GM21717 (cell line): ENCODE measurements around the gene DCHS1.

ENCODE experiments used
- ATAC-seq: cut with Tn5 transposase; IDR thresholded peaks from one replicate; pipeline ENCODE4 v1.9.1; 2021; ENCODE audit warnings: mild to moderate bottlenecking, moderate library complexity; ENCODE audit not compliant: unreplicated experiment

DCHS1 gene

DNA sequence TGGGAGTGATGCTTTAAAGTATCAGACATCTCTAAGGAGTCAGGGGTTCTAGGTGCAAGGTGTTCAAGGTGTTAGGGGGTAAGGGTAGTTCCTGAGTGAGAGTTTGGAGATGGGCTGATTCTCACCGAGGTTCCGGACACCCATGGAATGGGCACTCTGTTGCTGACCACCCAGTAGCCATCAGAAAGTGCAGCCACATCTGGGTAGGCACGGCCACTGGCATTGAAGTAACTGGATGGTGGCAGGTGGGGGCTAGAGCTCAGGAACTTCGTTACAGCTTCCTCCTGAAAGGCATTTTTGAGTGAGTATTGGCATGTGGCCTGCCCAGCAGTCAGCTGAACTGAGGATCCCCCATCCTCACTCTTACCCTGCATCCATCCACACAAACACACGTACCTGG is 40.6 kb downstream of the DCHS1 start:
- ATAC-seq: no peak

DNA sequence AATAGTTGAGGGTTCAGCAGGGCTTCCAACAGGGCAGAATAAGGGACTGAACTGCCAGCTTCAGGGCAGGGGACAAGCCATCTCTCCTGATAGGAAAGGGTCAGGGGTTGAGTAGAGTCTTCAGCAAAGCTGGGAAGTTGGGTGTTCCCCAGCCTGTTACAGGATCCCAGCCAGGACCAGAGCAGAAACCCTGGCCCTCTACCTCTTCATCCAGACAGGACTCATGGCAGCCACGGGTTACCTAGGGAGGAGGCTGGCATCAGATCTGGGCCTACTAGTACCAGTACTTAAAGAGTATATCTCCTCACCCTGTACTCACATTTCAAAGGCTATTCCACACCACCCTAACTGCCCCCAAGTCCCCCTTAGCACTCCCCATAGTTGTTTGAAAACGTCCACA is 41.2 kb downstream of the DCHS1 start:
- no peak for ATAC-seq

DNA sequence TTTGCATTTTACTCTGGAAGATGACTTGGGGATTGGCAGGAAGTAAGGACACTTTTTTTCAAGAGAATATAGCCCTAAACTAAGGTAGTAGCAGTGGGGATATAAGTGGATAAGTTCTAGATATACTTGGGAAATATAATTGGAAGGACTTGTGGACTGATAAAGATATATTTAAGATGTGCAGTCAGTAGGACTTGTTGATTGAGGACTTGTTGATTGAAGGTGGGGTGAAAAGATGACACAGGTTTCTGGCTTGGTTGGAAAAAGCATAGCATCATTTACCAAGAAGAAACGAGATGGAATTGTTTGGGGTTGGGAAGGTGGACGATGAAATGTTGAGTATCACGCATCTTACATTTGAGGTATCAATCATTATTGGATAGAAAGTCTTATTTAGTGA is 42.1 kb downstream of the DCHS1 start:
- ATAC-seq: no peak

DNA sequence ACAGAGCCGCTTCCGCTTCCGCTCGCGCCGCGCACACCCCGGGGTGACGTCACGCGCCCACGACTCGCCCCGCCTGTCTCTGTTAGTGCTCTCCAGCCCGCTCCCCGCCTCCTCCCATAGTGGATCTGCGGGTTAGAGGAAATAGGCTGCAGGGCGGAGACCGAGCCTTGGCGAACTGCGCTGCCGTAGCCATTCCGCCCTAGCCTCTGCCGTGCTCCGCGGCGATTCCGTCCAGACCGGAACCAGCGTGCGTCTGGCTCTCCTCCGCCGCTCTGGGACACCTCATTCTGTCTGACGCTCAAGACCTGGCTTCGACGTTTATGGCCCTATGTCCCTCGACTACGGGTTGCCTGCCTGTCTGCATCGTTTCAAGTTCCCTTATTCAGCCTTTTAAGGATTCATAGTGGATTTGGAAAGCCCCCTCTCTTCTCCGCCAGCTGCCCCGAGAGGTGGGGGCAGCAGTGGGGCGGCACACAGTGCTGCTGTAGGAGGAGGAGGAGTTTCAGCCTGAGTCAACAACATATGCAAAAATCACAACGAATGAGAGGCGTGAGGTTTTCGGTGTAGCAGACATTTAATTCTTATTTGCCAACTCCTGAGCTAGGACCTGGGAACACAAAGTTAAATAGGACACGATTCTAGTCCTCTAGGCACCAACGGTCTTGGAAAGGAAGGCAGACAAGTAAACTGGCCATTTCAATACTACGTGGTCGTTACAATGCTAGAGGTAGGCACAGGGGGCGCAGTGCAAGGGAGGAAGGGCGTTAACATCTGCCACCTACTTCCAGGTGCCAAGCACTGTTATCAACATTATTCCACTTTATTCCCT is 43.2 kb downstream of the DCHS1 start, which contains the start of gene TAF10:
Gene TAF10, minus strand, starts transcription at position 4 of the 829 bp plus-strand sequence. CDS start 27 bp downstream, outside the sequence.
- peak; percentile 88 for ATAC-seq

DNA sequence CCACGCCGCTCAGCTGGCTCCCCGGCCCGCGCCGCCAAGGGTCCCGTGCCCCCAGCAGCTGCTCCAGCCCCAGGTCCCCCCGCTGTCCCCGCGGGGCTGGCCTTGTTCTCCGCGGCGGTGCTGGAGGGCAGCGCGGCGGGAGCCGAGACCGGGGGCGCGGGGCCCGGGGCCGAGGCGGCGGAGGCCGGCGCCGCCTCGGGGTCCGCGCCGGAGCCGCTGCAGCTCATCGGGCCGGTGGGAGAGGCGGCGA is 43.7 kb downstream of the DCHS1 start:
- peak; percentile 8 for ATAC-seq

DNA sequence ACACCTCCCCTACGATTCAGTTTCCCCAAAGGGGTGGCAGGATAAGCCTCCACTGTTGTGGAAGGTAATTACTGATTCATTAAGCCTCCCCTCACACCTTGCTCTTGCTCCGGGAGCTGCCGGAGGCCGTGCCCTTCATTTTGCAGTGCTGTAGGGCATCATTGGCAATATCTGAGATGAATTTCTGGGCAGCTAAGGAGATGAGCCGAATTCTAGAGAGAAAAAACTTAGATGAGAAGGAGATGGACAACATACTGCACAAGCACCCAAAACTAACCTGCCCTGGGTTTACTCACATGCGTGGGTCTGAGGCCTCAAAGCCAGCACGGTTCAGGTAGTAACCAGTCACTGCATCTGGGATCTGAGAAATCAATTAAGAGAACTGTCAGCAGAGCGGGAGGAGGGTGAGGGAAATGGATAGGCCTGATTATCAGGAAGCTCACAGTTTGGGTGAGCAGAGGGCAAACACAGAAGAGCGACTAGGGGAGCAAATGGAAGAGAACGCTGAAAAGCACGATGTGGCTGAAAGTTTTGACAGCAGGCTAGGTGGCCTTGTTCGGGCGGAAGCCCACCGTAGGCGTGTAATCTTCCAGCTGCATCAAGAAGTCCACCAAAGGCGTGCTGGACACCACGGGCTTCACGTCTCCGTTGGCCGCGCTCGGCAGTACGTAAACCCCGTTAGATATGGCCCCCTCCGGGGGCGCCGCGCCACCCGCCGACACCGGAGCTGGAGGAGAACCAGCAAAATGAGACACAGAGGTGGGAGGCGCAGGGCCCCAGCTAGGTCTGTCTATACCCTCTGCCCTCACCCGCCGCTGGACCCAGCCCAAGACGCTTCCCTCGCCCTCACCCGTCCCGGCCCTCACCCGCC is 44.3 kb downstream of the DCHS1 start:
- ATAC-seq: no peak

DNA sequence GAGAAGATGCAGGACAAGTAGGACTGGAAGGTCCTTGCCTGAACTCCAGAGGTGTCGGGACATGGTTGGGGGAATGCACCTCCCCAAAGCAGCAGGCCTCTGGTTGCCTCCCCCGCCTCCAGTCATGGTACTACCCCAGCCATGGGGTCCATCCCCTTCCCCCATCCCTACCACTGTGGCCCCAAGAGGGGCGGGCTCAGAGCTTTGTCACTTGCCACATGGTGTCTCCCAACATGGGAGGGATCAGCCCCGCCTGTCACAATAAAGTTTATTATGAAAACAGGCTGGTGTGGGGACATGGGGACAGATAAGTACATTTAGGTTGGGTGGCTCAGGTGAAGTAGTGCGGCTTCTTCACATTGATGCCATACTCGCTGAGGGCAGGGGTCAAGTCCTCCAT is 45.0 kb downstream of the DCHS1 start:
- no peak for ATAC-seq

DNA sequence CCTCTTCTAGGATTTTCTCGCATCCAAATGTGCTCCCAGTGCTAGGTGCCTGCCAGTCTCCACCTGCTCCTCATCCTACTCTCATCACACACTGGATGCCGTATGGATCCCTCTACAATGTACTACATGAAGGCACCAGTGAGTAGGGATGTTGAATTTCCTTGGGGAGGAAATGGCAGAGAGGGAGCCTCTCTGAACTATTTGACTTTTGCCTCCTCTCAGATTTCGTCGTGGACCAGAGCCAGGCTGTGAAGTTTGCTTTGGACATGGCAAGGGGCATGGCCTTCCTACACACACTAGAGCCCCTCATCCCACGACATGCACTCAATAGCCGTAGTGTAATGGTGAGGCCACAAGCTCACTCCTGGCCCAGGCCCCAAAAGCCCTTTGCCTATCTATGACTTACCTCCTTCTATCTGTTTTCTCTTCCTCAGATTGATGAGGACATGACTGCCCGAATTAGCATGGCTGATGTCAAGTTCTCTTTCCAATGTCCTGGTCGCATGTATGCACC is 46.0 kb downstream of the DCHS1 start:
- no peak for ATAC-seq

DNA sequence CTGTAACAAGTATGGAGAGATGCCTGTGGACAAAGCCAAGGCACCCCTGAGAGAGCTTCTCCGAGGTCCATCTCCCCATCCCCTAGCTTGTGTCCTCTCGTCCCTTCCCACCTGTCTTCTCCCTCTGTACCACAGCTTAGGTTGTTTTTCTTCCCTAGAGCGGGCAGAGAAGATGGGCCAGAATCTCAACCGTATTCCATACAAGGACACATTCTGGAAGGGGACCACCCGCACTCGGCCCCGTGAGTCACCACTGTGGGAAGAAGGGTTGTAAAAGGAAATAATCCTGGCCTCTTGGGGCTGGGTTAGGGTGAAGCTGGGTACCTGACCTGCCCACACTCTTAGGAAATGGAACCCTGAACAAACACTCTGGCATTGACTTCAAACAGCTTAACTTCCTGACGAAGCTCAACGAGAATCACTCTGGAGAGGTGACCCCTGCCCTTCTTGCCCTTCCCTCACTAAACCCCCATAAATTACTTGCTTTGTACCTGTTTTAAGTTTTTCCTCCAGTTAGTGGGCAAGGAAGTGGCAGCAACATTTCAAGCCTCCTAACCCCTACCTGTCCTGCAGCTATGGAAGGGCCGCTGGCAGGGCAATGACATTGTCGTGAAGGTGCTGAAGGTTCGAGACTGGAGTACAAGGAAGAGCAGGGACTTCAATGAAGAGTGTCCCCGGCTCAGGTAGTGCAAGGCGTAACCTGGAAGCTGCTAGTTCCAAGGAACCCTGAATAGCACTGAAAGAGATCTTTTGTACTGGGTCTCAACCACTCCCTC is 46.7 kb downstream of the DCHS1 start:
- no peak for ATAC-seq

DNA sequence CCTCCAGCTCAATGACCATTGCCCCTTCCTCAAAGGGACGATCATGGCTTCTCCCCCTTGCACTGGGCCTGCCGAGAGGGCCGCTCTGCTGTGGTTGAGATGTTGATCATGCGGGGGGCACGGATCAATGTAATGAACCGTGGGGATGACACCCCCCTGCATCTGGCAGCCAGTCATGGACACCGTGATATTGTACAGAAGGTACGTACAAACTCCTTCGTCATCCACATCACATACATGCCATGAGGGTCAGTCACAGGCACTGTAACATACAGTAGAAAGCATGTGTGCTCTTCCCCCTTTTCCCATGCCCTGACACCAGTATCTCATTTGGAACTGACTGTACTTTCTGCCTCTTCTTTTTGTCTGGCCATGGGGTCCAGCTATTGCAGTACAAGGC is 47.6 kb downstream of the DCHS1 start:
- no peak for ATAC-seq

DNA sequence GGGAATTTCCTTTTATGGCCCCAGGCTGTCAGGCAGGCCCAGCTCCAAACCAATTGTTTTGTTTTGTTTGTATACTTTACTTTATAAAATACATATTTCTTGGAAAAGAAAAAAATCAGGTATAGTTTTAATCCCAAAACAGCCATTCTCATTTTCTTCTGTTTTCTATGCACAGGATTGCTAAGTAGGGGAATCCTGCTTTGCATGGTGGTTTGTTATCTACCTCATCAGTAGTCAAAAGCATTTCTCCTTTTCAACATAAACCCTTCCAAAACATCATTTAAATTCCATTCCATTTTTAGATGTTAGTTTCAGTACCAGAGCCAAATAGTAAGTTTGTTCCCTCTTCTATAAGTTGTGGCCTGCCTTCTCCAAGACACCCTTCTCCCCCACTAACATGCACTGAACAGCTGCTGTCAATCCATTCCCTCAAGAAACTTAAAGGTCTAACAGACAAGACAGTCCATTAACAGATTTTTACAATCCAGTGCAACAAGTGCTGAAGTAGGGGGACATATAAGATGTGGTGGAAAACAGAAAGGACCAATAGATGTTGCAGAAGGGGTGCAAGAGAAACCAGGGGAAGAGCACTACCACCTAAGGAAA is 48.3 kb downstream of the DCHS1 start:
- no peak for ATAC-seq

DNA sequence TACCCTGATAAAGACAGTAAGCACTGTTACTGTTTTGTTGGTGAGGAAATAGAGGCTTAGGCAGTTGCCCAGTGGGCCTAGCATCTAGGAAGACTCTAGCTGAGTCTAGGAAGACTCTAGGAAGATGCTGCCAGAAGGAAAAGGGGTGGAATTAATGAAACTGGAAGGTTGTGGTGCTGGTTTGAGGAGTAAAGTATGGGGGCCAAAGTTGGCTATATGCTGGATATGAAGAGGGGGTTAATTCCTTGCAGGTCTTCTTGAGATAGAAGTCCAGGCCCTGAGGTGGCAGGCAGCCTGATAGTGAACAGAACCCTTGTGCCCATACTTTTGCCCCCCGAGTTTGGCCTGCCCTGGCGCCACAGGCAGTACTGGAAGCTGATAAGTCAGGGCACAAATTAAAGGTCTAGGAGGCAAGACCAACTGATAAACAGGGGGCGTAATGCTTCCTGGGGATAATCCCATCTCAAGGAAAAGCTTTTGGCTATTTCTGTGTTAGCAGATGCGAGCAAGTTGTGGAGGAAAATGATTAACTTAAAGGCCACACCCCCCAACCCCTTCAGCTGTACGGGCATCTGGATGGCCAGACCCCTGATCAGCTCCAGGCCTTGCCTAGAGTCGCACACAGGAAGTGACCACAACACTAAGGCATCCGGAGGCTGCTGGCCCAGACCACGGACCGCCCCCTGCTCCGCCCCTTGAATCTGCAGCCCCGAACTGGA is 49.0 kb downstream of the DCHS1 start:
- ATAC-seq: peak; percentile 29

DNA sequence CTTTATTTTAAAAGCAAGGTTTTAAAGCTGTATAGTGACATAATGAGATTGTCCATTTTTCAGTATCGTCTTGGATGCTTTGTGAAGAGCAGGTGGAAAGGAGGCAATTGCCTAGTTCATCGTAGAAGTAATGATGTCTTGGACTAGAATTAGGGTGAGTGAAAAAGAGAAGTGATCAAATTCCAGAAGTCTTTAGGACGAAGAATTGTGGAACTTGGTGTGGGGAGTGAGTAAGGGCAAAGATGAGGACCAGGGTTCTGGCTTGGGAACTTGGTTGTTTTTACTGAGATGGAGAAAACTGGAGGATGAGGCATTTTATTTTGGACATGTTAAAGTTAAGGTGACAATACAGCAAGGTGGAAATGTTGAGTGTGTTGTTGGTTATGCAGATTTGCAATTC is 50.8 kb downstream of the DCHS1 start:
- no peak for ATAC-seq

DNA sequence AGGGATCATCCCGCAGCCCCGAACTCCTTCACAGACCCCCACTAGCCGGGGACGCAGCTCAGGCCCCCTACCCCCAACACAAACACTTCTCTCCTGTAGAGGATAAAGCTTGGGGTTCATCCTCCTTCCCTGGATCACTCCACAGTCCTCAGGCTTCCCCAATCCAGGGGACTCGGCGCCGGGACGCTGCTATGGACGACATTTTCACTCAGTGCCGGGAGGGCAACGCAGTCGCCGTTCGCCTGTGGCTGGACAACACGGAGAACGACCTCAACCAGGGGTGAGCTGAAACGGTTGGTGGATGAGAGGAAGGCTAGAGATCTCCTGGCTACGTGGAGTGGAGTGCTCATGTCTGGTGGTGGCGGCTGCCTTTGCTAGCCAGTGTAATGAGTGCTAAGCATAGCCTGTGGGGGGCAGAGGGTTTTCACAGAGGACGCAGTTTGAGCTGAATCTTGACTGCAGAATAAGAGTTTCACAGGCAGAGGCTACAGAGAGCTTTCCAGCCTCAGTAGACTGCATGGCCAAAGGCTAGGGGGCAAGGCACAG is 51.5 kb downstream of the DCHS1 start:
- peak; percentile 45 for ATAC-seq

DNA sequence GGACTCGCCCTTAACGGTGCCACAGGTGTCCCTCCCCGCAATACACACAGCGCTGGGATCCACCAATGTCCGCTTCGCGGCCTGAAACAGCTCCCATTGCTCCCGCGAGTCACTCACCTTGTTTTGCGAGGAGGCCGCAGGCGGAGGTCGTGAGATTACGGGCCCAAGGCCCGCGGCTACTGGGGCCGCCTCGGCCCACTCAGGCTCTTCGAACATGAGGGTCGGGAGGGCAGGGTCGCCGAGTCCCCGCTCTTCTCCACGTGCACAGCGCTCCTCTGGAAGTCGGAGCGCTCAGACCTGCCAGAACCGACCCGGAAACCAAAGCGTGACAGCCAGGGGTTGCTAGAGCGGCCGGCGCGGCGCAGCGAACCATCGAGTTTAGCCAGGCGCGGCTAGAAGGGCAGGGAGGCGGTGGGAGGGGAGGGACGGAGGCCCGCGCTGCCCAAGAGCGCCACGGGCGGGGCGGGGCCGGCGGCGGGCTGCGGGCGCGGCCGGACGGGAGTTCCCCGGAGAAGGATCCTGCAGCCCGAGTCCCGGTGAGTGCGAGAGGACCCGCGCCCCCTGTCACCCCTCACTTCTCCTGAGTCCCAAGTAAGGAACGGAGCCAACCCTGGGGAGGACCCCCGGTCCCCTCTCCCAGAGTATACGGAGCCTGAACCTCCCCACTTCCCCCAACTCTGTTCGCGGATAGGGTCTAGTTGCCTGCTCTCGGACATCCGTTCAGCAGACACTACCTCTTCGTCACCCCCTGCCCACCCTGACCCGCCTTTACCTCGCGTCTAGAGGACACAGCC is 52.1 kb downstream of the DCHS1 start, which contains the start of the genes ILK and RRP8:
Gene ILK, plus strand, starts transcription at position 488 of the 794 bp plus-strand sequence. CDS start 498 bp downstream, outside the sequence.
Gene RRP8, minus strand, starts transcription at position 330 of the 794 bp plus-strand sequence. Its CDS starts 114 bp downstream, at position 216.
- ATAC-seq: peak; percentile 77

DNA sequence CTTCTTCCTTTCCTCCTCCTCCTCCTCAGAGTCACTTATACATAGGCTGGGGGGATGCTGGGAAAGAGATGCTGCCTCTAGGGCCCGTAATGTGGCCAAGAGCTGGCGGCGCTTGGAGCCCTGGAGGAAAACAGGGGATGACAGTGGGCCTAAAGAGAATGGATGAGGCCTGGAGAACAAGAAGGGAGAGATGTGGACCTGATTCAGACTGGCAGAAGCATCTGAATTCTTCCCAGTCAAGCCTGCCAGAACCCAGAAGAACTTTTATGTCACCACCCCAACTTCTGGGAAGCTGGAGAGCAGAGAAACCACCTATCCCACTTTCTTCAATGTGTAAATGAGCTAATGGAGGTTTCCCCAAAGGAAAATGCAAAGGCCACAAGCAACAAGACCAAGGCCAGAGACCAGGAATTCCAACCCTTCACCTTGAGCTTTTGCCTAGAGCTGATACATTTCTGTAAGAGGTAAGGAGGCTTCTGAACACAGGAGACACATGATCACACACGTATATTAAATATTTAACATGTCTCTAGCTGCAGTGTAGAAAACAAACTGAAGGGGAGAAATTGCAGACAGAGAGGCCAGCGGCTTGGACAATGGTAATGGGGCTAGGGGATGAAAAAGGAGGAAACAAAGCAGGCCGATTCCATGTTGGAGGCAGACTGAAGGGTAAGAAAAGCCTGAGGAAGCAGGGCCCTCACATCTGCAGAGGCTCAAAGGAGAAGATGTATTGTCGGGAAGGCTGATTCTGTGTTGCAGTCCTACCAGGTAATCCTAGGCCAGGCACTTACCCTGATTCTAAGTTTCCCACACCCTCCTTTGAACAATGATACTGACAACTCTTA is 53.3 kb downstream of the DCHS1 start:
- ATAC-seq: no peak

DNA sequence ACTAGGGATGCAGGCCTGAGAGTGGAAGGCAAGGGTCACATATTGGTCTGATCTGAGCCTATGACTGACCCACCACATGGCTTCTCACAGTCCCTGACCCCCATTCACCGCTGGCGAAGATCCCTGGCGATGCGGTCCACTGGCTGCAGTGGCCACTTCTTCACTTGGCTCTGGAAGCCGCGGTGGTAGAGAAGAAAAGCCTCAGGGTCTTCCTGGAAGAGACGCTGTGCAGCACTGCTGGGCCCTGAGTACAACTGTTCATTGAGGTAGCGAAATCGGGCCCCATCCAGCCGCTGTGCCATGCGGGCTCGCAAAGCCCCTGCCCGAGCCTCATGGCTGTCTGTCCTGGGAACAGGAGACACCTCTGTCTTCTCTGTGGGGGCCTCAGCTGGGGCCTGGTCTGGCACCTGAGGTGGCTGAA is 54.6 kb downstream of the DCHS1 start:
- ATAC-seq: no peak

DNA sequence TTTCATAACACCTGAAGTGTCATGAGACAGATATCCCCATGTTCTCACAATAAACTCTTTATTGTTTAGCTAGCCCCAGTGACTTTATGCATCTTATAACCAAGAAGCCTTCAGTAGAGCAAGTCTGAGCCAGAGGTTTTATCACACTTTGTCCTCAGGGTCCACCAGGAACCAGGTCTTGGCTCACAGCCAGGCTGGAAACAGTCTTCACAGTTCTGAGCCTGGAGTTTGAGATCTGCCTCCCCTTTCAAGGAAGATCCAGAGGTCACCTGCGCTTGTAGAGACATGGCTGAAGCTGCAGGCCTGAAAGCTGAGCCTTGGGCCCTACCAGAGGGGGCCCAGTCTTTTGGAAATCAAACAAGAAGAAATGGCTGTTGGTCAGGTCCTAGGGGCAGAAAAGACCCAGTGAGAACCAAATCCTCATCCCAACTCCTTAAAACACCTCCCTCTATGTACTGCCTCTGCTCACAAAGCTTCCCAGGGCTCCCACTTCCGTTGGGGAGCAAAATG is 55.7 kb downstream of the DCHS1 start:
- ATAC-seq: no peak
